ENCODE measurements around the gene NDUFV1. TPM values are rescaled to one million over a fixed set of nuclear protein-coding genes. Genes with fewer than 3 reads are reported as not detected.
A peak's percentile ranks its signal among the peaks of the same experiment; 100 is the strongest.

NDUFV1 gene
- total and polyA plus RNA-seq, 9 of the 15 experiments (the other 6 are each of a cell fraction or from before 2014, with no cell fraction given) = 10.8 to 423 (median 209) TPM

GRCh38 chr11:67583247-67584204 is 23.2 kb upstream of the NDUFV1 start, which contains the start of gene GSTP1 (continued):
- TF ChIP-seq MITF (IDR thresholded peaks at IDR 0.05) (0 out of 2 replicates have a peak, but pooled peaks have one; percentile 15), ERF (CRISPR knock-in tag; IDR thresholded peaks at IDR 0.05) (no peak), ARID4B (CRISPR knock-in tag; IDR thresholded peaks at IDR 0.05) (peak; percentile 73), THRB (CRISPR knock-in tag; conservative IDR thresholded peaks at IDR 0.05) (no peak), TAF7 (tag; IDR thresholded peaks at IDR 0.05) (0 out of 2 replicates have a peak, but pooled peaks have one; percentile 5), KAT2B (IDR thresholded peaks at IDR 0.05; ENCODE audit: low read depth, low read length) (no peak), ARID1B (IDR thresholded peaks at IDR 0.05) (no peak; the same call in 1 of the 2 replicates), NCOA2 (IDR thresholded peaks at IDR 0.05; ENCODE audit: partially characterized antibody in 2 of 2) (no peak), ZNF24 (IDR thresholded peaks at IDR 0.05) (peak; percentile 12; the same call in 1 of the 2 replicates), PCBP2 (IDR thresholded peaks at IDR 0.05; ENCODE audit: low read depth, low read length, poor library complexity, severe bottlenecking) (no peak), FIP1L1 (IDR thresholded peaks at IDR 0.05; ENCODE audit: low read depth, low read length, poor library complexity, severe bottlenecking) (peak; percentile 51), TAF15 (IDR thresholded peaks at IDR 0.05; ENCODE audit: low read depth, low read length) (no peak), ILF3 (IDR thresholded peaks at IDR 0.05; ENCODE audit: borderline replicate concordance) (peak; percentile 87; the same call in 1 of the 2 replicates), ZNF740 (CRISPR knock-in tag; IDR thresholded peaks at IDR 0.05) (no peak), ZNF740 (tag; IDR thresholded peaks at IDR 0.05) (no peak; a peak in 1 of 4 replicates)
- TF ChIP-seq, protein P1, sequence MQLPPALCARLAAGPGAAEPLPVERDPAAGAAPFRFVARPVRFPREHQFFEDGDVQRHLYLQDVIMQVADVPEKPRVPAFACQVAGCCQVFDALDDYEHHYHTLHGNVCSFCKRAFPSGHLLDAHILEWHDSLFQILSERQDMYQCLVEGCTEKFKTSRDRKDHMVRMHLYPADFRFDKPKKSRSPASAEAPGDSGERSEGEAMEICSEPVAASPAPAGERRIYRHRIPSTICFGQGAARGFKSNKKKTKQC (CRISPR knock-in tag; IDR thresholded peaks at IDR 0.05) = peak; percentile 66; the same call in 1 of the 2 replicates
